Smooth muscle cell (in vitro differentiated cells): ENCODE data around the gene LAMA1. TPM values are rescaled to one million over a fixed set of nuclear protein-coding genes. Genes with fewer than 3 reads are reported as not detected.

Source experiments
- DNase-seq: peaks from one replicate; lab custom pipeline; 2025; ENCODE audit not compliant: unreplicated experiment; lab: John Stamatoyannopoulos, UW
- H2AFZ ChIP-seq: fragments of 200-600 bp; sonication (generic); 2 replicates; pipeline ENCODE4 v1.6.0; 2016; ENCODE audit warnings: antibody characterized with exemption, low read depth, mild to moderate bottlenecking
- H3F3A ChIP-seq: fragments of 200-600 bp; sonication (generic); 2 replicates; pipeline ENCODE4 v1.6.0; 2017; ENCODE audit warnings: antibody characterized with exemption, low read depth
- H3K27ac ChIP-seq: fragments of 200-600 bp; sonication (generic); 2 replicates; pipeline ENCODE4 v1.5.1; 2016; ENCODE audit warnings: low read depth, mild to moderate bottlenecking
- H3K27me3 ChIP-seq: fragments of 200-600 bp; sonication (generic); 2 replicates; pipeline ENCODE4 v1.6.1; 2016; ENCODE audit warnings: low read depth, mild to moderate bottlenecking
- H3K36me3 ChIP-seq: fragments of 200-600 bp; sonication (generic); 2 replicates; pipeline ENCODE4 v1.5.1; 2016; ENCODE audit warnings: low read depth
- H3K4me1 ChIP-seq: fragments of 200-600 bp; sonication (generic); 2 replicates; pipeline ENCODE4 v1.5.1; 2016; ENCODE audit warnings: low read depth
- H3K4me2 ChIP-seq: fragments of 200-600 bp; sonication (generic); 2 replicates; pipeline ENCODE4 v1.6.0; 2016; ENCODE audit warnings: mild to moderate bottlenecking
- H3K4me3 ChIP-seq: fragments of 200-600 bp; sonication (generic); 2 replicates; pipeline ENCODE4 v1.5.1; 2016; ENCODE audit warnings: mild to moderate bottlenecking
- H3K79me2 ChIP-seq: fragments of 200-600 bp; sonication (generic); 2 replicates; pipeline ENCODE4 v1.6.0; 2016; ENCODE audit warnings: low read depth, mild to moderate bottlenecking
- H3K9ac ChIP-seq: fragments of 200-600 bp; sonication (generic); 2 replicates; pipeline ENCODE4 v1.6.0; 2016; ENCODE audit warnings: low read depth
- H3K9me3 ChIP-seq: fragments of 200-600 bp; sonication (generic); replicated peaks from 2 replicates; pipeline ENCODE4 v1.5.1; 2016; ENCODE audit warnings: low read depth
- H4K20me1 ChIP-seq: fragments of 200-600 bp; sonication (generic); 2 replicates; pipeline ENCODE4 v1.6.0; 2016; ENCODE audit warnings: low read depth
- WGBS: methylation state at CpG from one replicate; pipeline ENCODE4 v1.1.7; 2016; ENCODE audit warnings: low lambda C conversion rate; 5-methylcytosine and 5-hydroxymethylcytosine counted together
- polyA plus RNA-seq: library from polyadenylated mRNA; unstranded; fragments of >200 nt; fragmentation: Nextera tagmentation; extraction: Ambion mirVana; gene quantifications from 2 replicates; pipeline ENCODE4 v1.2.1, GENCODE V29; 2016
- total RNA-seq: library from RNA; depleted of rRNA; stranded (reverse); fragments of >200 nt; gene quantifications from 2 replicates; pipeline ENCODE4 v1.2.3, GENCODE V29; 2014
- TF ChIP-seq, protein P1 (sequence below): fragments of 200-600 bp; sonication (generic); IDR thresholded peaks from 2 replicates; pipeline ENCODE4 v1.5.1; 2017; ENCODE audit warnings: borderline replicate concordance, mild to moderate bottlenecking, antibody characterized with exemption; ENCODE audit not compliant: insufficient read depth, poor library complexity, severe bottlenecking

The LAMA1 gene
- total and polyA plus RNA-seq, 2 experiments from 2014 or later: 6.7 to 9.7 TPM

DNA sequence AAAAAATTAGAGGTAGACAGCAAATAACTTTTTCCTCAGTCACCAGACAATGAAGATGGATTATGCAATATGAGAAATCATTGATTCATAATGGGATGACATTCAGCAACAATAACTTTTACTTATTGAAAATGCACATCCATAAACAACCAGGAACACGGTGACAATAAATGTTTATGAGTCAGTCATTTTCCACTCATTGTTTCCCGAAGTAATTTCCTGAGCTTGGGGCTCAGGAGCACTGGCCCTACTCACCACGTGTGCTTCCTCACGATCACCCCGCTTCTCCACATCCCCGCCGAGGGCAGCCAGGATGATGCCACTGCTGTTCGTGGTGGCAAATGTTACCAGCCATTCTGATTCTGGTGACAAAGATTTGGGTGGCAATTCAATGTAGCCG is 156.3 kb downstream of the LAMA1 start:
- Histone ChIP-seq H3K9ac (no peak overlapping the region), H2AFZ (no peak overlapping the region), H3K36me3 (no peaks in the 10 kb centered on the region), H3K9me3 (no peaks in the 10 kb centered on the region), H3F3A (no peaks in the 10 kb centered on the region), H3K27me3 (no peaks in the 10 kb centered on the region), H3K4me3 (no peak overlapping the region), H3K4me2 (peak overlapping the region; percentile 5), H3K4me1 (no peaks in the 10 kb centered on the region), H3K27ac (peak overlapping the region; percentile 66), H3K79me2 (no peaks in the 10 kb centered on the region), H4K20me1 (no peaks in the 10 kb centered on the region)
- TF ChIP-seq, protein P1, sequence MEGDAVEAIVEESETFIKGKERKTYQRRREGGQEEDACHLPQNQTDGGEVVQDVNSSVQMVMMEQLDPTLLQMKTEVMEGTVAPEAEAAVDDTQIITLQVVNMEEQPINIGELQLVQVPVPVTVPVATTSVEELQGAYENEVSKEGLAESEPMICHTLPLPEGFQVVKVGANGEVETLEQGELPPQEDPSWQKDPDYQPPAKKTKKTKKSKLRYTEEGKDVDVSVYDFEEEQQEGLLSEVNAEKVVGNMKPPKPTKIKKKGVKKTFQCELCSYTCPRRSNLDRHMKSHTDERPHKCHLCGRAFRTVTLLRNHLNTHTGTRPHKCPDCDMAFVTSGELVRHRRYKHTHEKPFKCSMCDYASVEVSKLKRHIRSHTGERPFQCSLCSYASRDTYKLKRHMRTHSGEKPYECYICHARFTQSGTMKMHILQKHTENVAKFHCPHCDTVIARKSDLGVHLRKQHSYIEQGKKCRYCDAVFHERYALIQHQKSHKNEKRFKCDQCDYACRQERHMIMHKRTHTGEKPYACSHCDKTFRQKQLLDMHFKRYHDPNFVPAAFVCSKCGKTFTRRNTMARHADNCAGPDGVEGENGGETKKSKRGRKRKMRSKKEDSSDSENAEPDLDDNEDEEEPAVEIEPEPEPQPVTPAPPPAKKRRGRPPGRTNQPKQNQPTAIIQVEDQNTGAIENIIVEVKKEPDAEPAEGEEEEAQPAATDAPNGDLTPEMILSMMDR: no peak
- DNase-seq: no peak
- 86% methylated on average over 9 of the region's 9 CpGs for WGBS

DNA sequence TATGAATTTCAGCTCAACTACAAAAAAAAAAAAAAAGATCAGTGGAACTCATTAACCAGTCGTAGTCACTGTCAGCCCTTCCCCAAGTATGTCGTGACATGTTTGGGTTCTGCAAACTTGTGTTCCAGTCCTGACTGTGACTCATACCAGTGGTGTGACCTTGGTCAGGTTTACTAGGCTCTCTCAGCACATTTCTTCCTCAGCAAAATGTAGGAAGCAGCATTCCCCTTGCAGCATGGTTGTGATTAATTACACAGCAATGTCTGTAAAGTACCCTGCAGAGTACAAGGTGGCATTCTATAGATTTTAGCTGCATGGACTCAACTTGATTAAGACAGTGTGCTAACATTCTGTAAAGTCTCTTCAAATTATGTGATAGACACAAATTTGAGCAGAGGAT is 156.9 kb downstream of the LAMA1 start:
- TF ChIP-seq, protein P1: no peak
- H3F3A ChIP-seq: no peaks in the 10 kb centered on the region
- no peaks in the 10 kb centered on the region for H3K4me1 ChIP-seq
- DNase-seq: no peak
- H3K9ac ChIP-seq: no peak overlapping the region
- no peaks in the 10 kb centered on the region for H3K9me3 ChIP-seq
- no peaks in the 10 kb centered on the region for H3K79me2 ChIP-seq
- peak overlapping the region; percentile 5 for H3K4me2 ChIP-seq
- H3K4me3 ChIP-seq: no peak overlapping the region
- no peaks in the 10 kb centered on the region for H3K36me3 ChIP-seq
- no peaks in the 10 kb centered on the region for H3K27me3 ChIP-seq
- H3K27ac ChIP-seq: peak overlapping the region; percentile 66
- no peaks in the 10 kb centered on the region for H4K20me1 ChIP-seq
- no peak overlapping the region for H2AFZ ChIP-seq
- 15% methylated on average over 2 of the region's 2 CpGs for WGBS

DNA sequence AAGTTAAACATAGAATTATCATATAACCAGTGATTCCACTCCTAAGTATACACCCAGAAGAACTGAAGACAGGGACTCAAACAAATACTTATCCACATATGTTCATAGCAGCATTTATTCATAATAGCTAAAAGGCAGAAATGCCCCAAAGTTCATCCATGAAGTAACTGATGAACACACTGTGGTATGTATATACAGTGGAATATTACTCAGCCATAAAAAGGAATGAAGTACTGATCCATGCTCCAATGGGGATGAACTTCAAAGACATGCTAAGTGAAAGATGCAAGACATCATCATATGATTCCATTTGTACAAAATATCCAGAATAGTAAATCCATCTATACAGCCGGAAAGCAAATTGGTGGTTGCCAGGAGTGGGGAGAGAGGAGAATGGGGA is 157.5 kb downstream of the LAMA1 start:
- no peak for DNase-seq
- H3K79me2 ChIP-seq: no peaks in the 10 kb centered on the region
- no peak overlapping the region for H3K4me3 ChIP-seq
- TF ChIP-seq, protein P1: no peak
- no peak overlapping the region for H3K9ac ChIP-seq
- H3K36me3 ChIP-seq: no peaks in the 10 kb centered on the region
- WGBS: 93% methylated on average over 1 of the region's 1 CpG
- no peaks in the 10 kb centered on the region for H3K27me3 ChIP-seq
- H3F3A ChIP-seq: no peaks in the 10 kb centered on the region
- no peaks in the 10 kb centered on the region for H4K20me1 ChIP-seq
- no peaks in the 10 kb centered on the region for H3K9me3 ChIP-seq
- no peaks in the 10 kb centered on the region for H3K4me1 ChIP-seq
- H2AFZ ChIP-seq: no peak overlapping the region
- H3K27ac ChIP-seq: peak overlapping the region; percentile 66
- no peak overlapping the region for H3K4me2 ChIP-seq

DNA sequence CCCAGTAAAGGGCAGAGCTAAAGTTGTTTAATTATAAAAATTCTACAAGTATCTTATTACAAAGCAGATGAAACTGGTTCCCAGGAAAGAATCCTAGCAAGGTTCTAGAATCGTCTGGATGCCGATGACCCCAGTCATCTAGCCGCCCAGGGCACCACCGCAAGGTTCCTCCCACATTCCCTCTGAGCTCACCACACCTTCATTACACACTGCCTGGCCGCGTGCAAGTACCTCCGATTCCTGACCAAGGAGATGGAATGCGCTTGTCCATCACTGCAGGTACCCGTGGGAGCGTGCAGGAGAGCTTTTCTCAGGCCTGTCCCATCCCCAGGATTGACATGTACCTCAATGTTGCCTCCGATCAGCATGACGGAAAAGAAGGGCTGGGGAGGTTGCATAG is 158.5 kb downstream of the LAMA1 start:
- TF ChIP-seq, protein P1: no peak
- Histone ChIP-seq H3K27ac (peak overlapping the region; percentile 66), H3K79me2 (no peaks in the 10 kb centered on the region), H3K9ac (no peak overlapping the region), H3K4me3 (no peak overlapping the region), H3K4me1 (no peaks in the 10 kb centered on the region), H3K36me3 (no peaks in the 10 kb centered on the region), H4K20me1 (no peaks in the 10 kb centered on the region), H3F3A (no peaks in the 10 kb centered on the region), H3K27me3 (no peaks in the 10 kb centered on the region), H3K9me3 (no peaks in the 10 kb centered on the region), H2AFZ (no peak overlapping the region), H3K4me2 (no peak overlapping the region)
- no peak for DNase-seq
- WGBS: 89% methylated on average over 12 of the region's 12 CpGs
